A549 (cell line): ENCODE results near the gene OSCAR. TPM values are rescaled to one million over a fixed set of nuclear protein-coding genes. Genes with fewer than 3 reads are reported as not detected.
A peak's percentile ranks its signal among the peaks of the same experiment; 100 is the strongest.

ENCODE experiments used
- ATAC-seq, 2 experiments: fragments of 200-7000 bp in 1 of 2; fragments of >200 bp in 1 of 2; cut with Nextera tagmentation in 1 of 2; cut with Tn5 transposase in 1 of 2; 3 replicates each; pipeline versions ENCODE4 v1.8.0 to v1.9.1; 2018 to 2020; ENCODE audit warnings: mild to moderate bottlenecking in 1 of 2, moderate library complexity in 1 of 2
- CTCF ChIA-PET: fragments of 300-600 bp; sonication (Branson Sonifier 250); formaldehyde crosslinking; extraction: SDS; loops from one replicate; lab custom pipeline; 2021; ENCODE audit warnings: antibody characterized with exemption, inconsistent platforms; lab: Yijun Ruan, JAX
- POLR2A ChIA-PET: fragments of 350-600 bp; formaldehyde crosslinking; extraction: SDS; loops from one replicate; lab custom pipeline; 2021; ENCODE audit warnings: antibody characterized with exemption, inconsistent platforms; lab: Yijun Ruan, JAX
- DNase-seq, 2 experiments: peaks; one replicate each; pipeline versions ENCODE4 v3.0.0 to v3.0.0-alpha.2; 2011 to 2016; ENCODE audit warnings: low read depth in 1 of 2, low spot score in 1 of 2
- FAIRE-seq: peaks from 2 replicates; lab custom pipeline; 2011; peaks lifted over from hg19 to GRCh38; lab: Jason Lieb, UNC
- H3K27ac ChIP-seq, 2 experiments: fragments of >200 bp; sonication (Bioruptor Twin); formaldehyde crosslinking; 3 replicates each; pipeline ENCODE4 v1.5.1; 2016 to 2017
- H3K4me1 ChIP-seq: fragments of >200 bp; sonication (Bioruptor Twin); formaldehyde crosslinking; 3 replicates; pipeline ENCODE4 v1.6.1; 2016
- H3K4me2 ChIP-seq: fragments of >200 bp; sonication (Bioruptor Twin); formaldehyde crosslinking; 3 replicates; pipeline ENCODE4 v1.6.1; 2016
- H3K4me3 ChIP-seq: fragments of >200 bp; sonication (Bioruptor Twin); formaldehyde crosslinking; 3 replicates; pipeline ENCODE4 v1.5.1; 2016
- H3K9me3 ChIP-seq: fragments of >200 bp; sonication (Bioruptor Twin); formaldehyde crosslinking; 3 replicates; pipeline ENCODE4 v1.6.1; 2016
- CBX2 ChIP-seq: fragments of 200-600 bp; sonication (generic); IDR thresholded peaks from 2 replicates; pipeline ENCODE4 v1.6.1; 2016; ENCODE audit warnings: low read depth, mild to moderate bottlenecking, borderline replicate concordance
- CBX8 ChIP-seq: fragments of 200-600 bp; sonication (generic); IDR thresholded peaks from 2 replicates; pipeline ENCODE4 v1.6.1; 2016
- CTCF ChIP-seq: fragments of >200 bp; sonication (Bioruptor Twin); formaldehyde crosslinking; IDR thresholded peaks from 3 replicates; pipeline ENCODE4 v1.5.1; 2016
- EHMT2 ChIP-seq: fragments of 200-600 bp; sonication (generic); IDR thresholded peaks from 2 replicates; pipeline ENCODE4 v1.6.1; 2016; ENCODE audit warnings: antibody characterized with exemption, low read depth, mild to moderate bottlenecking, moderate library complexity
- ELK1 ChIP-seq: fragments of 150-350 bp; IDR thresholded peaks from 2 replicates; pipeline ENCODE4 v1.6.1; 2014; ENCODE audit warnings: low read depth, mild to moderate bottlenecking, low read length
- ESRRA ChIP-seq: fragments of 150-350 bp; IDR thresholded peaks from 2 replicates; pipeline ENCODE4 v1.6.1; 2014; ENCODE audit warnings: mild to moderate bottlenecking, low read length, borderline replicate concordance
- FOSB ChIP-seq: fragments of 250-450 bp; sonication (Bioruptor Pico); IDR thresholded peaks from 2 replicates; pipeline ENCODE4 v1.5.0; 2020; ENCODE audit warnings: mild to moderate bottlenecking, moderate library complexity
- HMGXB4 ChIP-seq: fragments of 250-450 bp; sonication (Bioruptor Pico); IDR thresholded peaks from 2 replicates; pipeline ENCODE4 v1.5.0; 2021; ENCODE audit warnings: mild to moderate bottlenecking, moderate library complexity, borderline replicate concordance
- HOXA7 ChIP-seq: fragments of 250-450 bp; sonication (Bioruptor Pico); IDR thresholded peaks from 2 replicates; pipeline ENCODE4 v1.5.0; 2020; ENCODE audit warnings: mild to moderate bottlenecking, moderate library complexity
- HOXB5 ChIP-seq: fragments of 250-450 bp; sonication (Bioruptor Pico); IDR thresholded peaks from 2 replicates; pipeline ENCODE4 v1.5.0; 2020; ENCODE audit warnings: mild to moderate bottlenecking, moderate library complexity
- JUN ChIP-seq, 2 experiments: fragments of >200 bp; sonication (Bioruptor Twin); formaldehyde crosslinking; IDR thresholded peaks; 2 replicates in 1 of 2; 3 replicates in 1 of 2; pipeline ENCODE4 v1.6.1; 2016 to 2017
- KDM5A ChIP-seq: fragments of 200-600 bp; sonication (generic); IDR thresholded peaks from 2 replicates; pipeline ENCODE4 v1.6.1; 2016; ENCODE audit warnings: antibody characterized with exemption, mild to moderate bottlenecking
- MAFK ChIP-seq: fragments of 450-650 bp; IDR thresholded peaks from 2 replicates; pipeline ENCODE4 v1.6.1; 2014; ENCODE audit not compliant: partially characterized antibody
- MAZ ChIP-seq: fragments of 150-350 bp; IDR thresholded peaks from 2 replicates; pipeline ENCODE4 v1.6.1; 2014; ENCODE audit warnings: antibody characterized with exemption, low read depth, low read length, borderline replicate concordance
- POLR2AphosphoS2 ChIP-seq: conservative IDR thresholded peaks from 2 replicates; pipeline ENCODE4 v1.6.1; 2012; ENCODE audit warnings: low read length, improper control_type of control experiment, inconsistent platforms
- RNF2 ChIP-seq: fragments of 200-600 bp; sonication (generic); IDR thresholded peaks from 2 replicates; pipeline ENCODE4 v1.6.1; 2016; ENCODE audit warnings: low read depth, mild to moderate bottlenecking, antibody characterized with exemption, moderate library complexity, borderline replicate concordance
- TP53 ChIP-seq: fragments of 250-450 bp; sonication (Bioruptor Pico); IDR thresholded peaks from 2 replicates; pipeline ENCODE4 v1.5.0; 2021; ENCODE audit warnings: mild to moderate bottlenecking, moderate library complexity
- ZSCAN20 ChIP-seq: fragments of 250-450 bp; sonication (Bioruptor Pico); IDR thresholded peaks from 2 replicates; pipeline ENCODE4 v1.8.0; 2022; ENCODE audit warnings: mild to moderate bottlenecking, moderate library complexity
- WGBS: methylation state at CpG from one replicate; pipeline ENCODE4 v1.1.6; 2017; ENCODE audit errors: missing lambda C conversion rate; 5-methylcytosine and 5-hydroxymethylcytosine counted together
- polyA plus RNA-seq, 4 experiments: library from polyadenylated mRNA; depleted of rRNA in 3 of 4; stranded (reverse); fragments of >200 nt; fragmentation: RNase III in 1 of 4; extraction: RNeasy Plus Mini Kit Qiagen cat#74134 plus additional on column Dnase treatment in 1 of 4; gene quantifications; 2 replicates in 3 of 4; 3 replicates in 1 of 4; pipeline ENCODE4 v1.2.3, GENCODE V29; 2011 to 2017

The OSCAR gene
- polyA plus RNA-seq, 2 of the 4 experiments (the other 2 are of a cell fraction), result 0.26 to 0.28 TPM

DNA sequence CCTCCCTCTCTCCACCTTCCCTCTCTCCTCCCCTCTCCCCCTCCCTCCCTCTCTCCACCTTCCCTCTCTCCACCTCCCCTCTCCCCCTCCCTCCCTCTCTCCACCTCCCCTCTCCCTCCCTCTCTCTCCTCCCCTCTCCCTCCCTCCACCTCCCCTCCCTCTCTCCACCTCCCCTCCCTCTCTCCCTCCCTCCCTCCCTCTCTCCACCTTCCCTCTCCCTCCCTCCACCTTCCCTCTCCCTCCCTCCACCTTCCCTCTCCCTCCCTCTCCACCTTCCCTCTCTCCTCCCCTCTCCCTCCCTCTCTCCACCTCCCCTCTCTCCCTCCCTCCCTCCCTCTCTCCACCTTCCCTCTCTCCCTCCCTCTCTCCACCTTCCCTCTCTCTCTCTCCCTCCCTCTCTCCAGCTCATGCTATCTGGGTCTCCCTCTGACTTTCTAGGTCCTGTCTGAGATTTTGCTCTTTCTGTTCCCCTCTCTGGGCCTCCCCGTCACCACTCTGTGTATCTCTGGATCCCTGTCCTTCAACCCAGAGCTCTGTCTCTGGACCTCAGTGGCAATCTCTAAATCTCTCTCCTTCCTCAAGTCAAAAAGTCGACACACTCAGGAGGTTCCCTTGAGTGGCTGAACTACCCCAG lies 33.5 kb upstream of the OSCAR start:
- FAIRE-seq, result no peak
- TF ChIP-seq KDM5A (no peak), HOXA7 (CRISPR knock-in tag) (no peak), JUN (IDR thresholded peaks at IDR 0.05) (no peak), HOXB5 (CRISPR knock-in tag) (no peak), ELK1 (no peak), EHMT2 (no peak), ZSCAN20 (no peak), MAFK (no peak), FOSB (CRISPR knock-in tag) (no peak), ESRRA (no peak), MAZ (no peak), HMGXB4 (CRISPR knock-in tag) (no peak), CBX2 (no peak), CBX8 (no peak), TP53 (CRISPR knock-in tag) (no peak), CTCF (no peak)
- TF ChIP-seq, all 56 proteins: peak for 0
- H3K9me3 ChIP-seq, result no peaks in the 10 kb centered on the region
- ChIA-PET POLR2A (no interaction called here), CTCF (interaction anchor here (1.0 kb wide), 1 partner anchor 18 kb away, joined by 3 read pairs; the partner anchor contains the start of genes PRPF31 and TFPT)
- no peak overlapping the region for H3K27ac ChIP-seq
- WGBS, result 52% methylated on average over 2 of the region's 2 CpGs
- no peak overlapping the region for H3K4me2 ChIP-seq
- no peak for DNase-seq
- peaks cover 11% of the 10 kb centered on the region; the same call in 2 of the 3 replicates for H3K4me1 ChIP-seq
- no peak for ATAC-seq
- no peak overlapping the region for H3K4me3 ChIP-seq

- ATAC-seq (peak in 1 of 2 experiments; percentile 70; a peak in 3 of 6 replicates), FAIRE-seq (no peak), DNase-seq (peak in 1 of 2 experiments; percentile 89)
- Histone ChIP-seq H3K27ac (no peak overlapping the region), H3K4me1 (peaks cover 6% of the 10 kb centered on the region; the same call in 2 of the 3 replicates), H3K4me2 (no peak overlapping the region), H3K4me3 (no peak overlapping the region), H3K9me3 (no peaks in the 10 kb centered on the region)
- 76% methylated on average over 10 of the region's 10 CpGs for WGBS
- ChIA-PET POLR2A (no interaction called here), CTCF (interaction anchor here (0.7 kb wide), 1 partner anchor 99 kb away, joined by 3 read pairs; no protein-coding TSS in a partner anchor)
- peak; percentile 80; the same call in 1 of the 2 replicates for TF ChIP-seq POLR2AphosphoS2
- 0 out of 2 replicates have a peak, but pooled peaks have one; percentile 41 for TF ChIP-seq MAZ
- TF ChIP-seq RNF2, result no peak
Measured at GRCh38 chr19:54133312-54133956, 32.8 kb upstream of the OSCAR start.
